ENCODE results near the gene HDLBP.

HDLBP gene

GRCh38 chr2:241273210-241274020, 42.1 kb downstream of the HDLBP start:
- no peak for DNase-seq

GRCh38 chr2:241272303-241273209, 42.9 kb downstream of the HDLBP start:
- DNase-seq, result peak in 2 of 4 experiments; percentile 7 to 20

GRCh38 chr2:241271706-241272302, 43.7 kb downstream of the HDLBP start:
- DNase-seq, result peak in 3 of 4 experiments; percentile 19 to 47 (median 20)

GRCh38 chr2:241270531-241270930, 44.9 kb downstream of the HDLBP start:
- no peak for DNase-seq

GRCh38 chr2:241269707-241270520, 45.6 kb downstream of the HDLBP start:
- no peak for DNase-seq

- DNase-seq, result no peak
Observed at GRCh38 chr2:241268716-241269445, 46.6 kb downstream of the HDLBP start.

- no peak for DNase-seq
Observed at GRCh38 chr2:241268306-241268705, 47.2 kb downstream of the HDLBP start.

- no peak for DNase-seq
Observed at GRCh38 chr2:241267249-241268067, 48.0 kb downstream of the HDLBP start.

GRCh38 chr2:241265506-241265905, 50.0 kb downstream of the HDLBP start:
- no peak for DNase-seq

- DNase-seq, result no peak
Observed at GRCh38 chr2:241263061-241263460, 52.4 kb downstream of the HDLBP start.

- no peak for DNase-seq
Observed at GRCh38 chr2:241261628-241262027, 53.8 kb downstream of the HDLBP start.

GRCh38 chr2:241260911-241261310, 54.6 kb downstream of the HDLBP start:
- no peak for DNase-seq

- DNase-seq, result no peak
Observed at GRCh38 chr2:241258505-241259280, 56.8 kb downstream of the HDLBP start.

GRCh38 chr2:241257419-241258032, 57.9 kb downstream of the HDLBP start:
- DNase-seq, result no peak

GRCh38 chr2:241256168-241256545, 59.3 kb downstream of the HDLBP start:
- no peak for DNase-seq

- no peak for DNase-seq
Observed at GRCh38 chr2:241255542-241256167, 59.8 kb downstream of the HDLBP start.

- DNase-seq, result no peak
Observed at GRCh38 chr2:241254904-241255351, 60.5 kb downstream of the HDLBP start.

- no peak for DNase-seq
Observed at GRCh38 chr2:241252778-241253475, 62.5 kb downstream of the HDLBP start.

Measured in activated naive CD4-positive, alpha-beta T cell (primary cell).